Measurements from ENCODE around the gene HEXA. TPM values are rescaled to one million over a fixed set of nuclear protein-coding genes. Genes with fewer than 3 reads are reported as not detected.

HEXA gene
- total and polyA plus RNA-seq, 9 of the 15 experiments (the other 6 are each of a cell fraction or from before 2014, with no cell fraction given), result 22.2 to 136 (median 68.9) TPM

DNA sequence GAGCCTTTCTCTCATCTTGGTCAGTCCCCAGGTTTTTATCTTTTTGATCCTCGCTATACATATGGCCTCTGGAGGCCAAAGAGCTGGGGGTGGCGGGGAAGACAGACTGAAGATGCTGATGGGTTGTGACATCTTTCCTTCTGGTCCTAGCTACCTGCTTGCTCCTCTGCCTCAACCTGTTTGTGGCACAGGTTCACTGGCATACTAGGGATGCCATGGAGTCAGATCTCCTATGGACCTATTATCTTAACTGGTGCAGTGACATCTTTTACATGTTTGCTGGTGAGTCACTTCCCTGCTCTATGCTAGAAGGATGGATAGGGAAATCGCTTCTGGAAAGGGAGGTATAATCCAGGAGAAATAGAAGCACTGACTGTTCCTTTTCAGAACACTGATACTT, 31.1 kb upstream of the HEXA start:
- no peaks in the 10 kb centered on the region; the same call in 1 of the 2 replicates for H3K9me3 ChIP-seq (replicated peaks; ENCODE audit: control insufficient read depth, insufficient read depth, low read depth, low read length)
- H3K9ac ChIP-seq (ENCODE audit: insufficient read depth in 1 of 2, low read depth in 2 of 2, low read length in 2 of 2), result no peak overlapping the region
- ATAC-seq, result no peak
- H3K27ac ChIP-seq (ENCODE audit: extremely low read depth, low read depth, low read length), result no peak overlapping the region
- H3K27me3 ChIP-seq (ENCODE audit: control insufficient read depth in 2 of 2, insufficient read depth in 2 of 2, low read length in 2 of 2), result peaks cover 14 to 15% of the 10 kb centered on the region in 2 experiments
- H3K36me3 ChIP-seq (ENCODE audit: control insufficient read depth, insufficient read depth, low read length), result no peaks in the 10 kb centered on the region
- CTCF ChIA-PET (ENCODE audit: low intra/inter-chr PET ratio), result no interaction called here
- no peak overlapping the region for H3K4me2 ChIP-seq (ENCODE audit: insufficient read depth, low read length)
- no peaks in the 10 kb centered on the region for H3K4me1 ChIP-seq (replicated peaks in 1 of 2; ENCODE audit: control insufficient read depth in 2 of 2, insufficient read depth in 2 of 2, low read length in 2 of 2)
- POLR2A ChIA-PET, result no interaction called here
- in situ Hi-C loops (cut with MboI), result no loop called here
- H4K20me1 ChIP-seq (replicated peaks; ENCODE audit: control insufficient read depth, insufficient read depth, low read length), result no peaks in the 10 kb centered on the region
- H3K4me3 ChIP-seq, result no peak overlapping the region
- H3K79me2 ChIP-seq (ENCODE audit: control insufficient read depth, insufficient read depth, low read length), result no peaks in the 10 kb centered on the region
- TF ChIP-seq CHD2 (IDR thresholded peaks at IDR 0.05; ENCODE audit: low read depth, low read length) (no peak), ZNF644 (tag; IDR thresholded peaks at IDR 0.05; ENCODE audit: low read depth) (no peak), ZNF274 (IDR thresholded peaks at IDR 0.05; ENCODE audit: borderline replicate concordance, low read depth, low read length) (no peak), EP300 (IDR thresholded peaks at IDR 0.05; ENCODE audit: low read length) (no peak), ZNF395 (CRISPR knock-in tag; IDR thresholded peaks at IDR 0.05) (no peak), MAFK (IDR thresholded peaks at IDR 0.05; ENCODE audit: low read length) (no peak), ZNF212 (CRISPR knock-in tag; IDR thresholded peaks at IDR 0.05) (no peak), PCBP2 (IDR thresholded peaks at IDR 0.05; ENCODE audit: low read depth, low read length, poor library complexity, severe bottlenecking) (no peak)
- TF ChIP-seq, protein P1, sequence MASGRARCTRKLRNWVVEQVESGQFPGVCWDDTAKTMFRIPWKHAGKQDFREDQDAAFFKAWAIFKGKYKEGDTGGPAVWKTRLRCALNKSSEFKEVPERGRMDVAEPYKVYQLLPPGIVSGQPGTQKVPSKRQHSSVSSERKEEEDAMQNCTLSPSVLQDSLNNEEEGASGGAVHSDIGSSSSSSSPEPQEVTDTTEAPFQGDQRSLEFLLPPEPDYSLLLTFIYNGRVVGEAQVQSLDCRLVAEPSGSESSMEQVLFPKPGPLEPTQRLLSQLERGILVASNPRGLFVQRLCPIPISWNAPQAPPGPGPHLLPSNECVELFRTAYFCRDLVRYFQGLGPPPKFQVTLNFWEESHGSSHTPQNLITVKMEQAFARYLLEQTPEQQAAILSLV (tag; IDR thresholded peaks at IDR 0.05), result no peak
- no peak overlapping the region for H2AFZ ChIP-seq (ENCODE audit: low read depth, low read length)
- 0% methylated on average over 3 of the region's 3 CpGs for WGBS (ENCODE audit: insufficient coverage, low coverage, missing lambda C conversion rate)
- no peak for FAIRE-seq
- no TSS peak for BruUV-seq (replicated peaks)
- H3K9me1 ChIP-seq (ENCODE audit: control insufficient read depth, insufficient read depth, low read length), result no peaks in the 10 kb centered on the region
- intact Hi-C loops (cut with micrococcal nuclease), result no loop called here
- no peak for DNase-seq (ENCODE audit: extremely low read depth in 1 of 4, low spot score in 3 of 4)
